Hematopoietic multipotent progenitor cell treated with erythropoietin and hydrocortisone succinate and interleukin-3 and kit ligand, for 6 days (in vitro differentiated cells): ENCODE measurements around the gene JAKMIP3.

Source experiments
- DNase-seq: peaks from one replicate; pipeline ENCODE4 v3.0.0-alpha.2; 2015

Gene JAKMIP3

GRCh38 chr10:132065491-132066105, at the start of gene JAKMIP3:
TSS of gene JAKMIP3 (plus strand) at chr10:132065946. CDS start at chr10:132104809, 38,863 bp downstream.
- DNase-seq: peak; percentile 5

- DNase-seq: no peak
These were observed 49.2 kb upstream of the JAKMIP3 start for GRCh38 chr10:132016514-132016913.

GRCh38 chr10:132018446-132018845, 47.3 kb upstream of the JAKMIP3 start:
- DNase-seq: no peak

- no peak for DNase-seq
These were observed 46.4 kb upstream of the JAKMIP3 start for GRCh38 chr10:132019366-132019765.

- no peak for DNase-seq
These were observed 45.3 kb upstream of the JAKMIP3 start for GRCh38 chr10:132020456-132020855.

GRCh38 chr10:132021046-132021445, 44.7 kb upstream of the JAKMIP3 start:
- no peak for DNase-seq

GRCh38 chr10:132021504-132022143, 44.1 kb upstream of the JAKMIP3 start:
- no peak for DNase-seq

GRCh38 chr10:132022241-132022640, 43.5 kb upstream of the JAKMIP3 start:
- no peak for DNase-seq

- peak; percentile 84 for DNase-seq
These were observed 42.5 kb upstream of the JAKMIP3 start for GRCh38 chr10:132023092-132023811.

- DNase-seq: no peak
These were observed 38.2 kb upstream of the JAKMIP3 start for GRCh38 chr10:132027423-132027983.

GRCh38 chr10:132028706-132029105, 37.0 kb upstream of the JAKMIP3 start:
- no peak for DNase-seq

- no peak for DNase-seq
These were observed 34.8 kb upstream of the JAKMIP3 start for GRCh38 chr10:132030898-132031463.

GRCh38 chr10:132033632-132034031, 32.1 kb upstream of the JAKMIP3 start:
- no peak for DNase-seq

- DNase-seq: no peak
These were observed 30.3 kb upstream of the JAKMIP3 start for GRCh38 chr10:132035476-132035875.

- peak; percentile 15 for DNase-seq
These were observed 29.4 kb upstream of the JAKMIP3 start for GRCh38 chr10:132036153-132036886.

- DNase-seq: no peak
These were observed 28.7 kb upstream of the JAKMIP3 start for GRCh38 chr10:132036887-132037675.

- no peak for DNase-seq
These were observed 28.1 kb upstream of the JAKMIP3 start for GRCh38 chr10:132037676-132037975.

GRCh38 chr10:132039371-132039770, 26.4 kb upstream of the JAKMIP3 start:
- no peak for DNase-seq

GRCh38 chr10:132040046-132040445, 25.7 kb upstream of the JAKMIP3 start:
- DNase-seq: no peak

- DNase-seq: no peak
These were observed 24.4 kb upstream of the JAKMIP3 start for GRCh38 chr10:132041340-132041739.

GRCh38 chr10:132043861-132044695, 21.7 kb upstream of the JAKMIP3 start:
- DNase-seq: no peak
